NB4 (cell line): ENCODE measurements around the gene TMEM69.

Experiments
- DNase-seq: peaks from one replicate; pipeline ENCODE4 v3.0.0; 2010; ENCODE audit warnings: low read depth
- H3K4me3 ChIP-seq: one replicate; pipeline ENCODE4 v1.5.1; 2011; ENCODE audit warnings: mild to moderate bottlenecking, low read depth, low read length, moderate library complexity
- MYC ChIP-seq: IDR thresholded peaks from 2 replicates; pipeline ENCODE4 v1.6.1; 2011; ENCODE audit warnings: low read depth, low read length
- POLR2A ChIP-seq: IDR thresholded peaks from 2 replicates; pipeline ENCODE4 v1.6.1; 2011; ENCODE audit warnings: mild to moderate bottlenecking; ENCODE audit not compliant: insufficient read length; ENCODE audit errors: extremely low read depth
- TF ChIP-seq, protein P1 (sequence below): IDR thresholded peaks from 2 replicates; pipeline ENCODE4 v1.6.1; 2011; ENCODE audit warnings: low read depth, low read length
- TF ChIP-seq, protein P2 (sequence below): IDR thresholded peaks from one replicate; pipeline ENCODE4 v1.5.1; 2012; ENCODE audit warnings: low read depth, low read length

The TMEM69 gene, protein sequence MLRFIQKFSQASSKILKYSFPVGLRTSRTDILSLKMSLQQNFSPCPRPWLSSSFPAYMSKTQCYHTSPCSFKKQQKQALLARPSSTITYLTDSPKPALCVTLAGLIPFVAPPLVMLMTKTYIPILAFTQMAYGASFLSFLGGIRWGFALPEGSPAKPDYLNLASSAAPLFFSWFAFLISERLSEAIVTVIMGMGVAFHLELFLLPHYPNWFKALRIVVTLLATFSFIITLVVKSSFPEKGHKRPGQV

DNA sequence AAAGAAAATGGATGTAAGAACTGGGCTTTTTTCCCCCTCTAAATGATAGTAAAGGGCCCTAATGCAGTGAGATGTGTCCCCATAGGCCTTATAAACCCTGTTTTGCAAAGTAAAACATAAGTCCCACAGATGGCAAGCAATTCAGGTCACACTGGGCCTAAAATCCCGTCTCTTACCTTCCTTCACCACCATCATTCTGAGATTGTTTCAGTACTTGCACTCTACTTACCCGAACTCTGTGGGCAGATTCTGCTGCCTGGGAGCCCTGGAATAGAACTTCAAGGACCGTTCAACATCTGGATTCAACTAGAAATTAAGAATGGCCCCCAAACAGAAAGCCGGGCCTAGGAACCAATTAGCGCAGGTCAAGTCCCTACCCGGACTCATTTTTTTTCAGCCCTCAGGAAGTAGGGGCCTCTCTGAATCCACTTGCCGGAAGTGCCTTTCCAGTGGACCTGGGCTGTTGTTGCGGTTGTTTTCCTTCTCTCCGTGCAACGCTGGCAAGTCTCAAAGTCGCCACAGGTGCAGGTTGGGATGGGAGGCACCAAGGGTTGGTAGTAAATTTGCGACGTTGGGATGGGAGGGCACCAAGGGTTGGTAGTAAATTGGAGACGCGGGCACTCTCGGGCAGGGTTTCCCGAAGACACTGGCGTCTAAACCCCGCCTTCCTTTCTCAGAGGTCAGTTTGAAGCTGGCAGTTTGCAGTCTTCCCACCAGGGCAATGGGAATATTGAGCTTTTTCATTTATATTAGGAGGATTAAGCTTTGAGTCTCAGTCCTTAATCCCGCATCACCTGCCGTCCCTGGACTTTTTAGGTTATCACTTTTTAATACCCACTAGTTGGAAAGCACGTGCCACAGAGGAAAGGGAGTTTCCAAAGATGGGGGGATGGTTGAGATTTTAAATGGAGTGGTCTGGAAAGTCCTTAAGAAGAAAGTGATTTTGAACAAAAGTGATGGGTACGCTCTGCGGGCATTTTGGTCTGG is at the start of gene TMEM69:
TSS of gene TMEM69 (plus strand) at position 428 of the 987 bp plus-strand sequence. CDS start 2,888 bp downstream, outside the sequence.
- TF ChIP-seq POLR2A, result peak; percentile 70
- TF ChIP-seq, protein P1, sequence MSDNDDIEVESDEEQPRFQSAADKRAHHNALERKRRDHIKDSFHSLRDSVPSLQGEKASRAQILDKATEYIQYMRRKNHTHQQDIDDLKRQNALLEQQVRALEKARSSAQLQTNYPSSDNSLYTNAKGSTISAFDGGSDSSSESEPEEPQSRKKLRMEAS, result peak; percentile 86
- peak; percentile 54 for TF ChIP-seq MYC
- TF ChIP-seq, protein P2, sequence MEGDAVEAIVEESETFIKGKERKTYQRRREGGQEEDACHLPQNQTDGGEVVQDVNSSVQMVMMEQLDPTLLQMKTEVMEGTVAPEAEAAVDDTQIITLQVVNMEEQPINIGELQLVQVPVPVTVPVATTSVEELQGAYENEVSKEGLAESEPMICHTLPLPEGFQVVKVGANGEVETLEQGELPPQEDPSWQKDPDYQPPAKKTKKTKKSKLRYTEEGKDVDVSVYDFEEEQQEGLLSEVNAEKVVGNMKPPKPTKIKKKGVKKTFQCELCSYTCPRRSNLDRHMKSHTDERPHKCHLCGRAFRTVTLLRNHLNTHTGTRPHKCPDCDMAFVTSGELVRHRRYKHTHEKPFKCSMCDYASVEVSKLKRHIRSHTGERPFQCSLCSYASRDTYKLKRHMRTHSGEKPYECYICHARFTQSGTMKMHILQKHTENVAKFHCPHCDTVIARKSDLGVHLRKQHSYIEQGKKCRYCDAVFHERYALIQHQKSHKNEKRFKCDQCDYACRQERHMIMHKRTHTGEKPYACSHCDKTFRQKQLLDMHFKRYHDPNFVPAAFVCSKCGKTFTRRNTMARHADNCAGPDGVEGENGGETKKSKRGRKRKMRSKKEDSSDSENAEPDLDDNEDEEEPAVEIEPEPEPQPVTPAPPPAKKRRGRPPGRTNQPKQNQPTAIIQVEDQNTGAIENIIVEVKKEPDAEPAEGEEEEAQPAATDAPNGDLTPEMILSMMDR, result no peak
- peak within 1 kb of the TSS; percentile 100 for H3K4me3 ChIP-seq
- DNase-seq, result peak; percentile 92

DNA sequence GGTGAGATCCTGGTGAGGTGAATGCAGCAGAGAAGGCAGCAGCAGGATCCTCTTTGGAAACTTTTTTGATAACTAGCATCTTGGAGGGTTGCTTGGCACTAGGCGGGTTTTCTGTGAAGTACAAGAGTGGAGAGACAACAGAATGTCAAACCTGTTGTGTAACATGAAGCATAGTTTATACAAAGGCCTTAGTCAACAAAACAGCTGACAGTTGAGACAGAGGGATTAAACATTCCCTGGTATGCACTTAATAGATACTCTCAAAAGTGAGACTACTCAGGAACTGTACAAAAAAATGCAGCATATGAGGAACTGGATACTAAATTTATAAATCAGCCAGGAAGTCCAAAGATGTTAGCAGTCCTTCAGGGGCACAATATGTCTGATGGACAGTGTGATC is 47.7 kb upstream of the TMEM69 start:
- no peak overlapping the region for H3K4me3 ChIP-seq
- TF ChIP-seq MYC (no peak), POLR2A (no peak)
- TF ChIP-seq, protein P2, result no peak
- TF ChIP-seq, protein P1, result no peak
- DNase-seq, result no peak

DNA sequence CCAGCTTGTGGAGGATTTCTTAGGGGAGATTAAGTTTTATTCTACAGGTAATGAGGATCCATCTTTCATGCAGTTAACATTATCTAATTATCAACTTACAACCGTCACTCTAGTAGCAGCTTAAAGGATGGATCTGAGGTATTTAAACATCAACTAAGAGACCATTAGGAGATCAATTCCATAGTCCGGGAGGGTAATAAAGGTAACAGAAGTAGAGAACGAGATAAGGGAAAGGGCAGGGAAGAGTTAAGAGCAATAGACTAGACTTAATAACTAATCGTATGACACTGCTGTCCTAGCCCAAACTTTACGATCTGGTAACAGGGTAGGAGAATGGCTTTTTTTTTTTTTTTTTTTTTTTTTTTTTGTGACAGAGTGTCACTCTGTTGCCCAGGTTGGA is 44.7 kb upstream of the TMEM69 start:
- no peak for TF ChIP-seq MYC
- TF ChIP-seq, protein P2, result no peak
- no peak for TF ChIP-seq POLR2A
- TF ChIP-seq, protein P1, result no peak
- DNase-seq, result no peak
- no peak overlapping the region for H3K4me3 ChIP-seq

DNA sequence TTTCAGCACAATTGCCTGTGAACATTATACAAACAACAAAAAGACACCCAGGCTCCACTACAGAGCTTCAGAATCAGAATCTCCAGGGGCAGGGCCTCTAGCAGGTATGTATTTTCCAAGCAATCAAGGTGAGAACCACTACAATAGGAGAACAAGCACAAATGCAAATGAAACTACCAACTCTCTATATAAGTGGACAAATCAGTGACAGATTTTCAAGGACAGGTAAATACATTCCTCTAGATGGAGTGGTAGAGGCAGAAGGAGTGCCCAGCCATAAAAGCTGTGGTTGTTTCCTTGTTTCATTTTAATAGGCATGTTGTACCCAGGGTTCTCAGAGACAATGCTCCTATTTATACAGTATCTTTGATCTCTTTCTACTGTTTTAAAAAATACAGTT is 44.0 kb upstream of the TMEM69 start:
- TF ChIP-seq, protein P2, result no peak
- TF ChIP-seq MYC (no peak), POLR2A (no peak)
- TF ChIP-seq, protein P1, result no peak
- DNase-seq, result no peak
- H3K4me3 ChIP-seq, result no peak overlapping the region

DNA sequence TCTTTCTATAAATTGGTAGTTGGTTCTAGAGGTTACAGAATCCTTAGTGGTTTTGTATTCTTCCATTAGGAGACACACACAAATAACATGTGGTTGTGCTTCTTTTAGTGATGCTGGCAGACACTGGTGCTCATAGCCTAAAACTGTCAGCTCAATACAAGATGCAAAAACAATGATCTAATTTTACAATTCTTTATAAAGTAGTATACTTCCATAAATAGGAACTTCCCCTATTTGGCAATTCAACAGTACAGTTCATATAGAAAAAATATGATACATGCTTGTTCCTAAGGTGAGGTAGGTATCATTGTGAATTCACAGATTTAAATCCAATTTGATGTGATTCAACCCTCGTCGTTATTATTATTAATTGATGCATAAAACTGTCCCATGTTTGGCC is 43.3 kb upstream of the TMEM69 start:
- no peak for DNase-seq
- no peak overlapping the region for H3K4me3 ChIP-seq
- TF ChIP-seq, protein P1, result no peak
- TF ChIP-seq MYC (no peak), POLR2A (no peak)
- TF ChIP-seq, protein P2, result no peak
